Liver (tissue), 3 donors: Measurements from ENCODE around the gene WNT4.

ENCODE experiments used
- EGR1 ChIP-seq, 2 donors: IDR thresholded peaks; 2 replicates each; pipeline ENCODE4 v1.6.1; 2016 to 2018; ENCODE audit warnings: antibody characterized with exemption in 2 of 2, low read depth in 2 of 2
- FOXA1 ChIP-seq: IDR thresholded peaks from 2 replicates; pipeline ENCODE4 v1.6.1; 2016; ENCODE audit warnings: antibody characterized with exemption
- GABPA ChIP-seq, 2 donors: IDR thresholded peaks in 1 of 2; conservative IDR thresholded peaks in 1 of 2; 2 replicates each; pipeline ENCODE4 v1.6.1; 2016; ENCODE audit warnings: antibody characterized with exemption in 2 of 2, mild to moderate bottlenecking in 1 of 2, moderate library complexity in 1 of 2
- NR2F2 ChIP-seq: IDR thresholded peaks from 2 replicates; pipeline ENCODE4 v1.6.1; 2016; ENCODE audit warnings: antibody characterized with exemption
- RXRA ChIP-seq, 2 donors: IDR thresholded peaks; 2 replicates each; pipeline ENCODE4 v1.6.1; 2017 to 2018; ENCODE audit warnings: antibody characterized with exemption in 2 of 2, mild to moderate bottlenecking in 1 of 2
- SP1 ChIP-seq: IDR thresholded peaks from 2 replicates; pipeline ENCODE4 v1.6.1; 2018; ENCODE audit warnings: antibody characterized with exemption, mild to moderate bottlenecking
- TAF1 ChIP-seq: conservative IDR thresholded peaks from 2 replicates; pipeline ENCODE4 v1.6.1; 2016; ENCODE audit warnings: antibody characterized with exemption, mild to moderate bottlenecking
- YY1 ChIP-seq: IDR thresholded peaks from 2 replicates; pipeline ENCODE4 v1.6.1; 2016; ENCODE audit warnings: antibody characterized with exemption, mild to moderate bottlenecking
- TF ChIP-seq, protein P1 (sequence below): fragments of 150-350 bp; IDR thresholded peaks from 2 replicates; pipeline ENCODE4 v1.5.1; 2017; ENCODE audit warnings: improper control_type of control experiment, low read depth, low read length; ENCODE audit not compliant: missing input control
- TF ChIP-seq, protein P2 (sequence below): IDR thresholded peaks from 2 replicates; pipeline ENCODE4 v1.6.1; 2016; ENCODE audit warnings: antibody characterized with exemption
- TF ChIP-seq, protein P3 (sequence below): IDR thresholded peaks from 2 replicates; pipeline ENCODE4 v1.6.1; 2016; ENCODE audit warnings: antibody characterized with exemption, mild to moderate bottlenecking
- donor health status: healthy.
- donor health status: healthy.

DNA sequence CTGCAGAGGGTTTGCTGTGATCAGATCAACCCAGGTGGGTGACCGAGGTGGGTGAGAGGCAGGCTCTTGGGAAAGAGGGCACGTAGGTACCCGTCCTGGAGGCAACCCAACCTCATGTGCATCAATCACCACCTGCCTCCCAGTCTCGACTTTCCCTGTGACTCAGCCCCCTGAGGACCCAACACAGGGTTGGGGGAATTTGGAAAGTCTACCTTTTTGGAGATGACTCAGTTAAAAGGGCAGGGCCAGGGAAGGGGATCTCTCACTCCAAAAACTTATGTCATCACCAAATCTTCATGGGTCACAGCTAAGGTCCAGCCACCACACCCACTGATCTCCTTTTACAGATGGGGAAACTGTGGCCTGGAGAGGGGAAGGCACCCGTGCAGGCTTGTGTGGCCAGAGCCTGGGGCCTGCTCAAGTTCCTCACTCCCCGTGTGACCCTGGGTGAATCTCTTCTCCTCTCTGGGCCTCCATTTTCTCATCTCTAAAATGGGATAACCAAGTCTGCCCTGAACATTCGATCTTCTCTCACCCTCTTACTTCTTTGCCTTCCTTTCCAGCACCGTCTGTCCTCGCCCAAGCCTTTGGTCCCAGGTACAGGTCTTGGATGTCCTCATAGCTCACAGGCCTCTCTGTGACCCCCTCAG is 34.6 kb upstream of the WNT4 start:
- TF ChIP-seq, protein P1, sequence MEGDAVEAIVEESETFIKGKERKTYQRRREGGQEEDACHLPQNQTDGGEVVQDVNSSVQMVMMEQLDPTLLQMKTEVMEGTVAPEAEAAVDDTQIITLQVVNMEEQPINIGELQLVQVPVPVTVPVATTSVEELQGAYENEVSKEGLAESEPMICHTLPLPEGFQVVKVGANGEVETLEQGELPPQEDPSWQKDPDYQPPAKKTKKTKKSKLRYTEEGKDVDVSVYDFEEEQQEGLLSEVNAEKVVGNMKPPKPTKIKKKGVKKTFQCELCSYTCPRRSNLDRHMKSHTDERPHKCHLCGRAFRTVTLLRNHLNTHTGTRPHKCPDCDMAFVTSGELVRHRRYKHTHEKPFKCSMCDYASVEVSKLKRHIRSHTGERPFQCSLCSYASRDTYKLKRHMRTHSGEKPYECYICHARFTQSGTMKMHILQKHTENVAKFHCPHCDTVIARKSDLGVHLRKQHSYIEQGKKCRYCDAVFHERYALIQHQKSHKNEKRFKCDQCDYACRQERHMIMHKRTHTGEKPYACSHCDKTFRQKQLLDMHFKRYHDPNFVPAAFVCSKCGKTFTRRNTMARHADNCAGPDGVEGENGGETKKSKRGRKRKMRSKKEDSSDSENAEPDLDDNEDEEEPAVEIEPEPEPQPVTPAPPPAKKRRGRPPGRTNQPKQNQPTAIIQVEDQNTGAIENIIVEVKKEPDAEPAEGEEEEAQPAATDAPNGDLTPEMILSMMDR: no peak
- TF ChIP-seq YY1: no peak
- no peak for TF ChIP-seq EGR1 (IDR thresholded peaks at IDR 0.05; ENCODE audit: low read depth in 2 of 2)
- no peak for TF ChIP-seq NR2F2
- TF ChIP-seq GABPA (IDR thresholded peaks at IDR 0.05 in 1 of 2, conservative IDR thresholded peaks at IDR 0.05 in 1 of 2): no peak
- no peak for TF ChIP-seq RXRA (IDR thresholded peaks at IDR 0.05)
- TF ChIP-seq TAF1: no peak
- TF ChIP-seq, protein P2, sequence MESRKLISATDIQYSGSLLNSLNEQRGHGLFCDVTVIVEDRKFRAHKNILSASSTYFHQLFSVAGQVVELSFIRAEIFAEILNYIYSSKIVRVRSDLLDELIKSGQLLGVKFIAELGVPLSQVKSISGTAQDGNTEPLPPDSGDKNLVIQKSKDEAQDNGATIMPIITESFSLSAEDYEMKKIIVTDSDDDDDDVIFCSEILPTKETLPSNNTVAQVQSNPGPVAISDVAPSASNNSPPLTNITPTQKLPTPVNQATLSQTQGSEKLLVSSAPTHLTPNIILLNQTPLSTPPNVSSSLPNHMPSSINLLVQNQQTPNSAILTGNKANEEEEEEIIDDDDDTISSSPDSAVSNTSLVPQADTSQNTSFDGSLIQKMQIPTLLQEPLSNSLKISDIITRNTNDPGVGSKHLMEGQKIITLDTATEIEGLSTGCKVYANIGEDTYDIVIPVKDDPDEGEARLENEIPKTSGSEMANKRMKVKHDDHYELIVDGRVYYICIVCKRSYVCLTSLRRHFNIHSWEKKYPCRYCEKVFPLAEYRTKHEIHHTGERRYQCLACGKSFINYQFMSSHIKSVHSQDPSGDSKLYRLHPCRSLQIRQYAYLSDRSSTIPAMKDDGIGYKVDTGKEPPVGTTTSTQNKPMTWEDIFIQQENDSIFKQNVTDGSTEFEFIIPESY: no peak
- no peak for TF ChIP-seq FOXA1
- TF ChIP-seq SP1: no peak
- TF ChIP-seq, protein P3, sequence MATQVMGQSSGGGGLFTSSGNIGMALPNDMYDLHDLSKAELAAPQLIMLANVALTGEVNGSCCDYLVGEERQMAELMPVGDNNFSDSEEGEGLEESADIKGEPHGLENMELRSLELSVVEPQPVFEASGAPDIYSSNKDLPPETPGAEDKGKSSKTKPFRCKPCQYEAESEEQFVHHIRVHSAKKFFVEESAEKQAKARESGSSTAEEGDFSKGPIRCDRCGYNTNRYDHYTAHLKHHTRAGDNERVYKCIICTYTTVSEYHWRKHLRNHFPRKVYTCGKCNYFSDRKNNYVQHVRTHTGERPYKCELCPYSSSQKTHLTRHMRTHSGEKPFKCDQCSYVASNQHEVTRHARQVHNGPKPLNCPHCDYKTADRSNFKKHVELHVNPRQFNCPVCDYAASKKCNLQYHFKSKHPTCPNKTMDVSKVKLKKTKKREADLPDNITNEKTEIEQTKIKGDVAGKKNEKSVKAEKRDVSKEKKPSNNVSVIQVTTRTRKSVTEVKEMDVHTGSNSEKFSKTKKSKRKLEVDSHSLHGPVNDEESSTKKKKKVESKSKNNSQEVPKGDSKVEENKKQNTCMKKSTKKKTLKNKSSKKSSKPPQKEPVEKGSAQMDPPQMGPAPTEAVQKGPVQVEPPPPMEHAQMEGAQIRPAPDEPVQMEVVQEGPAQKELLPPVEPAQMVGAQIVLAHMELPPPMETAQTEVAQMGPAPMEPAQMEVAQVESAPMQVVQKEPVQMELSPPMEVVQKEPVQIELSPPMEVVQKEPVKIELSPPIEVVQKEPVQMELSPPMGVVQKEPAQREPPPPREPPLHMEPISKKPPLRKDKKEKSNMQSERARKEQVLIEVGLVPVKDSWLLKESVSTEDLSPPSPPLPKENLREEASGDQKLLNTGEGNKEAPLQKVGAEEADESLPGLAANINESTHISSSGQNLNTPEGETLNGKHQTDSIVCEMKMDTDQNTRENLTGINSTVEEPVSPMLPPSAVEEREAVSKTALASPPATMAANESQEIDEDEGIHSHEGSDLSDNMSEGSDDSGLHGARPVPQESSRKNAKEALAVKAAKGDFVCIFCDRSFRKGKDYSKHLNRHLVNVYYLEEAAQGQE: no peak
